HepG2 (cell line): Measurements from ENCODE around the gene LHFPL6. TPM values are rescaled to one million over a fixed set of nuclear protein-coding genes. Genes with fewer than 3 reads are reported as not detected.

Experiments used
- ATAC-seq: fragments of 200-7000 bp; cut with Tn5 transposase; 3 replicates; pipeline ENCODE4 v1.9.1; 2020; ENCODE audit warnings: mild to moderate bottlenecking, moderate library complexity
- BruUV-seq: library from RNA; stranded (reverse); fragments of 400-500 nt; replicated peaks from 2 replicates; lab custom pipeline; 2021; lab: Mats Ljungman, UMichigan
- CTCF ChIA-PET: fragments of 300-600 bp; formaldehyde crosslinking; extraction: SDS; loops from one replicate; lab custom pipeline; 2021; ENCODE audit warnings: low total read pairs, inconsistent platforms, low intra/inter-chr PET ratio; lab: Yijun Ruan, JAX
- POLR2A ChIA-PET: fragments of 350-600 bp; sonication (Branson Sonifier 250); formaldehyde crosslinking; loops from one replicate; lab custom pipeline; 2020; ENCODE audit warnings: antibody characterized with exemption, inconsistent platforms; lab: Yijun Ruan, JAX
- DNase-seq: peaks from one replicate; pipeline ENCODE4 v3.0.0-alpha.2; 2015; ENCODE audit warnings: low spot score
- FAIRE-seq: peaks from 3 replicates; lab custom pipeline; 2011; peaks lifted over from hg19 to GRCh38; lab: Jason Lieb, UNC
- H2AFZ ChIP-seq: one replicate; pipeline ENCODE4 v1.6.1; 2011; ENCODE audit warnings: low read length, inconsistent platforms
- H3K27ac ChIP-seq: fragments of 300-600 bp; 3 replicates; pipeline ENCODE4 v1.8.0; 2011; ENCODE audit warnings: mixed run types, mild to moderate bottlenecking, mixed read lengths, low read length, inconsistent platforms; ENCODE audit not compliant: insufficient read depth; ENCODE audit errors: extremely low read length
- H3K27me3 ChIP-seq, 2 experiments: fragments of 200-600 bp in 1 of 2; 2 replicates in 1 of 2; 3 replicates in 1 of 2; pipeline versions ENCODE4 v1.6.0 to v1.8.0; 2011; ENCODE audit warnings: low read length in 2 of 2, mild to moderate bottlenecking in 2 of 2, moderate library complexity in 2 of 2, inconsistent platforms in 1 of 2; ENCODE audit not compliant: insufficient read depth in 2 of 2, control insufficient read depth in 1 of 2
- H3K36me3 ChIP-seq, 2 experiments: fragments of 200-600 bp in 1 of 2; replicated peaks in 1 of 2; 2 replicates in 1 of 2; 3 replicates in 1 of 2; pipeline versions ENCODE4 v1.5.1 to v1.8.0; 2011; ENCODE audit warnings: low read length in 2 of 2, inconsistent platforms in 1 of 2; ENCODE audit not compliant: insufficient read depth in 2 of 2, control insufficient read depth in 1 of 2
- H3K4me1 ChIP-seq: 2 replicates; pipeline ENCODE4 v1.5.1; 2012; ENCODE audit warnings: low read length, inconsistent platforms; ENCODE audit not compliant: insufficient read depth
- H3K4me2 ChIP-seq: 2 replicates; pipeline ENCODE4 v1.6.0; 2011; ENCODE audit warnings: low read depth, low read length, inconsistent platforms
- H3K4me3 ChIP-seq, 3 experiments: fragments of 200-600 bp in 1 of 3; sonication (generic), shearing (Covaris generic) in 1 of 3; replicated peaks in 1 of 3; 2 replicates each; pipeline ENCODE4 v1.5.1; 2011 to 2016; ENCODE audit warnings: low read length in 3 of 3, inconsistent platforms in 2 of 3, low read depth in 2 of 3, mild to moderate bottlenecking in 2 of 3, control low read depth in 1 of 3, mixed read lengths in 1 of 3; ENCODE audit not compliant: insufficient read depth in 1 of 3
- H3K79me2 ChIP-seq: one replicate; pipeline ENCODE4 v1.6.1; 2011; ENCODE audit warnings: low read length, inconsistent platforms; ENCODE audit not compliant: insufficient read depth
- H3K9ac ChIP-seq: 2 replicates; pipeline ENCODE4 v1.6.0; 2011; ENCODE audit warnings: mild to moderate bottlenecking, low read depth, low read length, inconsistent platforms; ENCODE audit not compliant: insufficient read depth
- H3K9me3 ChIP-seq: 2 replicates; pipeline ENCODE4 v1.5.1; 2012; ENCODE audit warnings: mild to moderate bottlenecking, low read length
- H4K20me1 ChIP-seq: 2 replicates; pipeline ENCODE4 v1.6.0; 2011; ENCODE audit warnings: inconsistent platforms, mild to moderate bottlenecking, low read length, moderate library complexity; ENCODE audit not compliant: insufficient read depth
- CCDC6 ChIP-seq: sonication (generic); formaldehyde crosslinking; IDR thresholded peaks from 2 replicates; pipeline ENCODE4 v1.8.1; 2022; ENCODE audit warnings: mild to moderate bottlenecking, missing genetic modification reagents, moderate library complexity
- MED8 ChIP-seq: sonication (generic); formaldehyde crosslinking; IDR thresholded peaks from 2 replicates; pipeline ENCODE4 v1.8.1; 2023; ENCODE audit warnings: mild to moderate bottlenecking, missing genetic modification reagents; ENCODE audit not compliant: insufficient replicate concordance
- NR1H2 ChIP-seq: sonication (generic); formaldehyde crosslinking; IDR thresholded peaks from 2 replicates; pipeline ENCODE4 v1.8.1; 2022; ENCODE audit warnings: low read depth, missing genetic modification reagents, borderline replicate concordance
- PAX8 ChIP-seq: sonication (generic); formaldehyde crosslinking; IDR thresholded peaks from 2 replicates; pipeline ENCODE4 v1.8.0; 2022; ENCODE audit warnings: mild to moderate bottlenecking, missing genetic modification reagents, borderline replicate concordance
- SP2 ChIP-seq: sonication (generic); formaldehyde crosslinking; IDR thresholded peaks from 2 replicates; pipeline ENCODE4 v1.5.1; 2020; ENCODE audit warnings: mild to moderate bottlenecking, missing genetic modification reagents
- ZMYM3 ChIP-seq: sonication (generic); formaldehyde crosslinking; IDR thresholded peaks from 2 replicates; pipeline ENCODE4 v1.5.1; 2020; ENCODE audit warnings: mild to moderate bottlenecking, missing genetic modification reagents
- ZNF569 ChIP-seq: sonication (generic); formaldehyde crosslinking; IDR thresholded peaks from 2 replicates; pipeline ENCODE4 v1.5.0; 2020; ENCODE audit warnings: mild to moderate bottlenecking, missing genetic modification reagents, moderate library complexity, borderline replicate concordance
- ZNF614 ChIP-seq: IDR thresholded peaks from 2 replicates; pipeline ENCODE4 v1.6.1; 2018; ENCODE audit warnings: missing biosample characterization, missing genetic modification reagents, inconsistent platforms, borderline replicate concordance
- ZNF780A ChIP-seq: sonication (generic); formaldehyde crosslinking; IDR thresholded peaks from 2 replicates; pipeline ENCODE4 v1.8.0; 2022; ENCODE audit warnings: mild to moderate bottlenecking, missing genetic modification reagents, moderate library complexity
- WGBS: methylation state at CpG from one replicate; pipeline ENCODE4 v1.1.6; 2017; ENCODE audit warnings: low lambda C conversion rate; 5-methylcytosine and 5-hydroxymethylcytosine counted together
- in situ Hi-C: cut with HindIII; loops from 2 replicates; pipeline ENCODE4 v1.10.0; 2017; ENCODE audit warnings: low pct_unique_long_range_greater_than_20kb; ENCODE audit not compliant: extremely low pct_ligation_motif_present
- intact Hi-C: fragments of 100-400 bp; cut with micrococcal nuclease; formaldehyde crosslinking; loops from one replicate; pipeline ENCODE4 v1.10.0; 2022; ENCODE audit not compliant: unreplicated experiment
- polyA plus RNA-seq, 8 experiments: library from polyadenylated mRNA; depleted of rRNA in 3 of 8; stranded (reverse) in 7 of 8; unstranded in 1 of 8; fragments of >200 nt; fragmentation: Illumina TruSeq in 4 of 8; extraction: Trizol in 4 of 8; gene quantifications; 2 replicates each; pipeline versions ENCODE4 v1.2.1 to v1.2.3, GENCODE V29; 2011 to 2016; ENCODE audit warnings: low read depth in 4 of 8, missing spikeins in 1 of 8, mixed read lengths in 1 of 8; ENCODE audit not compliant: insufficient read depth in 1 of 8
- total RNA-seq, 5 experiments: library from RNA; depleted of rRNA; stranded (reverse); fragments of >200 nt; fragmentation: Illumina TruSeq; extraction: Trizol; gene quantifications; 2 replicates each; pipeline ENCODE4 v1.2.3, GENCODE V29; 2016; ENCODE audit warnings: low read depth in 1 of 5
- TF ChIP-seq, protein P1 (sequence below): sonication (generic); formaldehyde crosslinking; IDR thresholded peaks from 2 replicates; pipeline ENCODE4 v1.4.0; 2020; ENCODE audit warnings: mild to moderate bottlenecking, missing genetic modification reagents

Gene LHFPL6
- total and polyA plus RNA-seq, 2 of the 13 experiments (the other 11 are each of a cell fraction or from before 2014, with no cell fraction given) = not detected

- no peak for DNase-seq
- H4K20me1 ChIP-seq = no peaks in the 10 kb centered on the region
- intact Hi-C loops = loop anchor here (10.0 kb wide), 1 partner anchor 203 kb away; no protein-coding TSS in a partner anchor
- 3% methylated on average over 3 of the region's 3 CpGs for WGBS
- H3K36me3 ChIP-seq = no peaks in the 10 kb centered on the region
- POLR2A ChIA-PET = no interaction called here
- H3K9me3 ChIP-seq = no peaks in the 10 kb centered on the region
- no peaks in the 10 kb centered on the region for H3K79me2 ChIP-seq
- no peak for TF ChIP-seq ZNF614
- no peak for TF ChIP-seq SP2 (CRISPR knock-in tag)
- no peak for TF ChIP-seq NR1H2 (CRISPR knock-in tag)
- TF ChIP-seq, protein P1, sequence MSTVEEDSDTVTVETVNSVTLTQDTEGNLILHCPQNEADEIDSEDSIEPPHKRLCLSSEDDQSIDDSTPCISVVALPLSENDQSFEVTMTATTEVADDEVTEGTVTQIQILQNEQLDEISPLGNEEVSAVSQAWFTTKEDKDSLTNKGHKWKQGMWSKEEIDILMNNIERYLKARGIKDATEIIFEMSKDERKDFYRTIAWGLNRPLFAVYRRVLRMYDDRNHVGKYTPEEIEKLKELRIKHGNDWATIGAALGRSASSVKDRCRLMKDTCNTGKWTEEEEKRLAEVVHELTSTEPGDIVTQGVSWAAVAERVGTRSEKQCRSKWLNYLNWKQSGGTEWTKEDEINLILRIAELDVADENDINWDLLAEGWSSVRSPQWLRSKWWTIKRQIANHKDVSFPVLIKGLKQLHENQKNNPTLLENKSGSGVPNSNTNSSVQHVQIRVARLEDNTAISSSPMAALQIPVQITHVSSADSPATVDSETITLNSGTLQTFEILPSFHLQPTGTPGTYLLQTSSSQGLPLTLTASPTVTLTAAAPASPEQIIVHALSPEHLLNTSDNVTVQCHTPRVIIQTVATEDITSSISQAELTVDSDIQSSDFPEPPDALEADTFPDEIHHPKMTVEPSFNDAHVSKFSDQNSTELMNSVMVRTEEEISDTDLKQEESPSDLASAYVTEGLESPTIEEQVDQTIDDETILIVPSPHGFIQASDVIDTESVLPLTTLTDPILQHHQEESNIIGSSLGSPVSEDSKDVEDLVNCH (CRISPR knock-in tag) = no peak
- no peak for TF ChIP-seq MED8
- no peak for TF ChIP-seq PAX8
- TF ChIP-seq CCDC6 = no peak
- TF ChIP-seq ZNF780A = no peak
- no peak for TF ChIP-seq ZMYM3
- TF ChIP-seq ZNF569 = no peak
- no peak overlapping the region for H3K27ac ChIP-seq
- FAIRE-seq = no peak
- CTCF ChIA-PET = no interaction called here
- no peak overlapping the region for H3K4me2 ChIP-seq
- ATAC-seq = no peak
- no peak overlapping the region for H2AFZ ChIP-seq
- H3K4me1 ChIP-seq = peaks cover 11% of the 10 kb centered on the region; the same call in 1 of the 2 replicates
- H3K9ac ChIP-seq = no peak overlapping the region
- in situ Hi-C loops = no loop called here
- H3K4me3 ChIP-seq = no peak overlapping the region
- BruUV-seq = no TSS peak
- H3K27me3 ChIP-seq = peaks cover 0 to 6% of the 10 kb centered on the region in 2 experiments; a peak in 1 of 5 replicates
Observed at GRCh38 chr13:39411511-39411910, 191.5 kb downstream of the LHFPL6 start.
